ENCODE results near the gene OR8G1.
"Not testable (repeated sequence)": the region's sequence is repeated elsewhere in the genome, so short reads cannot be mapped to it uniquely, and the experiment has no call there.

The OR8G1 gene

DNA sequence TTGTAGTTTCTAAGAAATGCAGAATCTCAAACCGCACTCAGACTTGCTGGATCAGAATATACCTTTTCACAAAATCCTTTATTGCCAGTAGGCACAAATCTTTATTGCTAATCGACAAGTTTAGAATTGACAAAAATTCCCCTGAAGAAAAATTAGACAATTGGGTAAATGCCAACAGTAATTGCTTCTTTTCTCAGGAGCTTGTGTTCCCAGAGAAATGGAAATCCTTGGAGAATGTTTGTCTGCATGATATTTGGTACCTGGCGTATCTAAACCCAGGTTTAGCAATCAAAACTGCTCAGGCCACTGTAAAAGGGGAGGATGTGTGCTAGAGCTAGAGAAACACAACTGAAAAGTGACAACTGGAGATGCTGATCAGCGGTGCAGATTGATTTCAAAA lies 15.2 kb downstream of the OR8G1 start, which contains the start of gene OR8G5:
TSS of gene OR8G5 (plus strand) at position 301 of the 400 bp plus-strand sequence. CDS start 8,556 bp downstream, outside the sequence.
- DNase-seq (ENCODE audit: low spot score): no peak
- TF ChIP-seq, protein P1, sequence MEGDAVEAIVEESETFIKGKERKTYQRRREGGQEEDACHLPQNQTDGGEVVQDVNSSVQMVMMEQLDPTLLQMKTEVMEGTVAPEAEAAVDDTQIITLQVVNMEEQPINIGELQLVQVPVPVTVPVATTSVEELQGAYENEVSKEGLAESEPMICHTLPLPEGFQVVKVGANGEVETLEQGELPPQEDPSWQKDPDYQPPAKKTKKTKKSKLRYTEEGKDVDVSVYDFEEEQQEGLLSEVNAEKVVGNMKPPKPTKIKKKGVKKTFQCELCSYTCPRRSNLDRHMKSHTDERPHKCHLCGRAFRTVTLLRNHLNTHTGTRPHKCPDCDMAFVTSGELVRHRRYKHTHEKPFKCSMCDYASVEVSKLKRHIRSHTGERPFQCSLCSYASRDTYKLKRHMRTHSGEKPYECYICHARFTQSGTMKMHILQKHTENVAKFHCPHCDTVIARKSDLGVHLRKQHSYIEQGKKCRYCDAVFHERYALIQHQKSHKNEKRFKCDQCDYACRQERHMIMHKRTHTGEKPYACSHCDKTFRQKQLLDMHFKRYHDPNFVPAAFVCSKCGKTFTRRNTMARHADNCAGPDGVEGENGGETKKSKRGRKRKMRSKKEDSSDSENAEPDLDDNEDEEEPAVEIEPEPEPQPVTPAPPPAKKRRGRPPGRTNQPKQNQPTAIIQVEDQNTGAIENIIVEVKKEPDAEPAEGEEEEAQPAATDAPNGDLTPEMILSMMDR (IDR thresholded peaks at IDR 0.05; ENCODE audit: extremely low read depth, missing control alignments): no peak

DNA sequence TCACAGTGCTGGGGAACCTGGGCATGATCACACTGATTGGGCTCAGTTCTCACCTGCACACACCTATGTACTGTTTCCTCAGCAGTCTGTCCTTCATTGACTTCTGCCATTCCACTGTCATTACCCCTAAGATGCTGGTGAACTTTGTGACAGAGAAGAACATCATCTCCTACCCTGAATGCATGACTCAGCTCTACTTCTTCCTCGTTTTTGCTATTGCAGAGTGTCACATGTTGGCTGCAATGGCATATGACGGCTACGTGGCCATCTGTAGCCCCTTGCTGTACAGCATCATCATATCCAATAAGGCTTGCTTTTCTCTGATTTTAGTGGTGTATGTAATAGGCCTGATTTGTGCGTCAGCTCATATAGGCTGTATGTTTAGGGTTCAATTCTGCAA lies 24.1 kb downstream of the OR8G1 start:
- not testable (repeated sequence) for DNase-seq (ENCODE audit: low spot score)

DNA sequence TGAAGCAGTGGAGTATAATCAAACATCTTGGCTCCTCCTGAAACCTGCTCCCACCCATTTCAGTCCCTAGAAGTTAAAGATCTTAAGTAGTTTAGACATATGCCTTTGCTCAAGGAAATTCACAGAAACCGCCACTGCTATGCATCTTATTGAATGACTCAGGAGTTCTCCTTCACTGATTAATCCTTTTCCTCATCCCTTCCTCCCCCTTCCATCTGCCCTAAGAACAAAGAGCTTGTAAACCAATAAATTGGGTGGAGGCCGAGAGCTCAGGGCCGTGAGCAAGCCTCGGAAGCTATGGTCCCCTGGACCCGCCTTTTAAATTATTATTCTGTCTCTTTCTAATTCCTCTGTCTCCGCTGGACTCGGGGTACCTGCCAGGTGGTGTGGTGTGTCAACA lies 30.0 kb downstream of the OR8G1 start:
- not testable (repeated sequence) for DNase-seq (ENCODE audit: low spot score)

GRCh38 chr11:124274000-124274399 lies 33.1 kb downstream of the OR8G1 start:
- DNase-seq (ENCODE audit: low spot score): no peak
- TF ChIP-seq, protein P1 (IDR thresholded peaks at IDR 0.05; ENCODE audit: extremely low read depth, missing control alignments): no peak

- DNase-seq (ENCODE audit: low spot score): no peak
- TF ChIP-seq, protein P1 (IDR thresholded peaks at IDR 0.05; ENCODE audit: extremely low read depth, missing control alignments): no peak
Measured at GRCh38 chr11:124276081-124276480, 35.2 kb downstream of the OR8G1 start.

DNA sequence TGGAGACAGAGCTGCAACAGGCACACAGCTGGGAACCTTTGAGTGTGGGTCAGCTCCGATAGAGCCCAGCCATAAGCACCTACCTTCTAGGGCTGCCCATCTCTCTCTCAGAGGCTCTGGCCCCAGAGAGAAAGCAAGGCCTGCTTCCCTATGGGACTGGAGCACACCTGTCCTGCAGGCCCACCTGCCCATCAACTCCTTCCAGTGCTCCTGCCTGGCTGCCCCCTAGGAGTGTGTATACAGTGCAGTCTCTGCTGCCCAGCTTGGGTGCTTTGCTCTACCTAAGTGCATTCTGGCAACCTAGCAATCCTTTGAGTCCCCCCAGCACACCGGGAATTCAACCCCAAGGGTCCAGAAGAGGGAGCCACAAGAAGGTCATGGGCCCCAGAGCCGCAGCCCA lies 36.3 kb downstream of the OR8G1 start:
- TF ChIP-seq, protein P1 (IDR thresholded peaks at IDR 0.05; ENCODE audit: extremely low read depth, missing control alignments): no peak
- DNase-seq (ENCODE audit: low spot score): no peak

GRCh38 chr11:124277804-124278203 lies 36.9 kb downstream of the OR8G1 start:
- TF ChIP-seq, protein P1 (IDR thresholded peaks at IDR 0.05; ENCODE audit: extremely low read depth, missing control alignments): no peak
- DNase-seq (ENCODE audit: low spot score): no peak

DNA sequence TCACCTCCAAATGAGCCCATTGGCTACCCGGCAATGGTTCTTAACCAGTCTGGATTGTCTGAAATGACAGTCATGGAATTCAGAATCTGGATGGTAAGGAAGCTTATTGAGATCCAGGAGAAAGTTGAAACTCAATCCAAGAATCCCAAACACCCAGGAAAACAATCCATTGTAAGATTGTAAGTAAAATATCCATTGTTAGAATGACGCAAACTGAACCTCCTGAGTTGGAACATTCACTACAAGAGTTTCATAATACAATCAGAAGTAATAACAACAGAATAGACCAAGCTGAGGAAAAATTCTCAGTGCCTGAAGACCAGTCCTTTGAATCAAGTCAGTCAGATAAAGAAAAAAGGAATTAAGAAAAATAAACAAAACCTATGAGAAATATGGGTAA lies 37.4 kb downstream of the OR8G1 start:
- no peak for DNase-seq (ENCODE audit: low spot score)
- TF ChIP-seq, protein P1 (IDR thresholded peaks at IDR 0.05; ENCODE audit: extremely low read depth, missing control alignments): no peak
